Measurements from ENCODE around the gene CHRDL2.

- TF ChIP-seq, protein P1, sequence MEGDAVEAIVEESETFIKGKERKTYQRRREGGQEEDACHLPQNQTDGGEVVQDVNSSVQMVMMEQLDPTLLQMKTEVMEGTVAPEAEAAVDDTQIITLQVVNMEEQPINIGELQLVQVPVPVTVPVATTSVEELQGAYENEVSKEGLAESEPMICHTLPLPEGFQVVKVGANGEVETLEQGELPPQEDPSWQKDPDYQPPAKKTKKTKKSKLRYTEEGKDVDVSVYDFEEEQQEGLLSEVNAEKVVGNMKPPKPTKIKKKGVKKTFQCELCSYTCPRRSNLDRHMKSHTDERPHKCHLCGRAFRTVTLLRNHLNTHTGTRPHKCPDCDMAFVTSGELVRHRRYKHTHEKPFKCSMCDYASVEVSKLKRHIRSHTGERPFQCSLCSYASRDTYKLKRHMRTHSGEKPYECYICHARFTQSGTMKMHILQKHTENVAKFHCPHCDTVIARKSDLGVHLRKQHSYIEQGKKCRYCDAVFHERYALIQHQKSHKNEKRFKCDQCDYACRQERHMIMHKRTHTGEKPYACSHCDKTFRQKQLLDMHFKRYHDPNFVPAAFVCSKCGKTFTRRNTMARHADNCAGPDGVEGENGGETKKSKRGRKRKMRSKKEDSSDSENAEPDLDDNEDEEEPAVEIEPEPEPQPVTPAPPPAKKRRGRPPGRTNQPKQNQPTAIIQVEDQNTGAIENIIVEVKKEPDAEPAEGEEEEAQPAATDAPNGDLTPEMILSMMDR (IDR thresholded peaks at IDR 0.05) = no peak
- no peak for TF ChIP-seq POLR2A (IDR thresholded peaks at IDR 0.05)
- no peak for TF ChIP-seq EP300 (IDR thresholded peaks at IDR 0.05; ENCODE audit: low read depth)
Observed at GRCh38 chr11:74685905-74686304, 45.3 kb downstream of the CHRDL2 start.
